T47D (cell line): Measurements from ENCODE around the gene SRCIN1.
A peak's percentile ranks its signal among the peaks of the same experiment; 100 is the strongest.

Experiments used
- DNase-seq, 2 experiments: peaks; one replicate each; pipeline versions ENCODE4 v3.0.0 to v3.0.0-alpha.2; 2011 to 2012; ENCODE audit warnings: low read depth in 1 of 2, low spot score in 1 of 2
- JUND ChIP-seq: IDR thresholded peaks from 2 replicates; pipeline ENCODE4 v1.6.1; 2012; ENCODE audit warnings: low read depth
- in situ Hi-C: cut with HindIII; loops from 2 replicates; pipeline ENCODE4 v1.10.0; 2016; ENCODE audit warnings: low sequenced_read_pairs, low pct_unique_long_range_greater_than_20kb

The SRCIN1 gene

GRCh38 chr17:38600906-38601305 is 4.8 kb downstream of the SRCIN1 start:
- in situ Hi-C loops: no loop called here
- DNase-seq: peak in 1 of 2 experiments; percentile 65
- TF ChIP-seq JUND: no peak

- DNase-seq: no peak
- in situ Hi-C loops: no loop called here
- no peak for TF ChIP-seq JUND
Observed at GRCh38 chr17:38600416-38600815, 5.3 kb downstream of the SRCIN1 start.

GRCh38 chr17:38599398-38599856 is 6.3 kb downstream of the SRCIN1 start:
- DNase-seq: no peak
- in situ Hi-C loops: no loop called here
- no peak for TF ChIP-seq JUND

- TF ChIP-seq JUND: no peak
- in situ Hi-C loops: no loop called here
- no peak for DNase-seq
Observed at GRCh38 chr17:38598995-38599394, 6.8 kb downstream of the SRCIN1 start.

- in situ Hi-C loops: no loop called here
- TF ChIP-seq JUND: no peak; the same call in 1 of the 2 replicates
- DNase-seq: peak; percentile 96 to 99
Observed at GRCh38 chr17:38598536-38598935, 7.2 kb downstream of the SRCIN1 start.

GRCh38 chr17:38597375-38597774 is 8.4 kb downstream of the SRCIN1 start:
- no peak for TF ChIP-seq JUND
- in situ Hi-C loops: no loop called here
- no peak for DNase-seq

GRCh38 chr17:38596651-38597050 is 9.1 kb downstream of the SRCIN1 start:
- no peak for DNase-seq
- in situ Hi-C loops: no loop called here
- TF ChIP-seq JUND: no peak

GRCh38 chr17:38595892-38596291 is 9.9 kb downstream of the SRCIN1 start:
- DNase-seq: no peak
- in situ Hi-C loops: no loop called here
- TF ChIP-seq JUND: no peak

GRCh38 chr17:38594152-38594551 is 11.6 kb downstream of the SRCIN1 start:
- in situ Hi-C loops: no loop called here
- no peak for TF ChIP-seq JUND
- DNase-seq: no peak

- no peak for DNase-seq
- no peak for TF ChIP-seq JUND
- in situ Hi-C loops: no loop called here
Observed at GRCh38 chr17:38592487-38592886, 13.3 kb downstream of the SRCIN1 start.

GRCh38 chr17:38591759-38592241 is 14.0 kb downstream of the SRCIN1 start:
- in situ Hi-C loops: no loop called here
- DNase-seq: peak in 1 of 2 experiments; percentile 96
- TF ChIP-seq JUND: no peak

- no peak for TF ChIP-seq JUND
- peak in 1 of 2 experiments; percentile 92 for DNase-seq
- in situ Hi-C loops: no loop called here
Observed at GRCh38 chr17:38590988-38591758, 14.6 kb downstream of the SRCIN1 start.

- in situ Hi-C loops: no loop called here
- DNase-seq: no peak
- TF ChIP-seq JUND: no peak
Observed at GRCh38 chr17:38589462-38590114, 16.2 kb downstream of the SRCIN1 start.
